ENCODE measurements around the gene FGL2. TPM values are rescaled to one million over a fixed set of nuclear protein-coding genes. Genes with fewer than 3 reads are reported as not detected.
"Not testable (repeated sequence)": the region's sequence is repeated elsewhere in the genome, so short reads cannot be mapped to it uniquely, and the experiment has no call there.

The FGL2 gene
- total RNA-seq, 1 donor from 2014 or later: not detected

GRCh38 chr7:77182261-77182660, 17.4 kb downstream of the FGL2 start:
- Mint-ChIP-seq H3K9me3 (ENCODE audit: low read depth) (peaks cover 4% of the 10 kb centered on the region), H3K4me1 (ENCODE audit: low read depth) (peaks cover 20% of the 10 kb centered on the region), H3K36me3 (ENCODE audit: low read depth) (no peaks in the 10 kb centered on the region), H3K27me3 (ENCODE audit: low read depth) (no peaks in the 10 kb centered on the region), H3K27ac (ENCODE audit: unreplicated experiment) (no peak overlapping the region), H3K4me3 (ENCODE audit: unreplicated experiment) (no peak overlapping the region)
- no peak for DNase-seq (ENCODE audit: low spot score)
- no peak for TF ChIP-seq CTCF (IDR thresholded peaks at IDR 0.05)

- DNase-seq (ENCODE audit: low spot score): no peak
- H3K36me3 Mint-ChIP-seq (ENCODE audit: low read depth): no peaks in the 10 kb centered on the region
These were observed 17.9 kb downstream of the FGL2 start for GRCh38 chr7:77181734-77182133.

GRCh38 chr7:77181015-77181595, 18.5 kb downstream of the FGL2 start:
- Mint-ChIP-seq H3K27ac (ENCODE audit: unreplicated experiment) (no peak overlapping the region), H3K9me3 (ENCODE audit: low read depth) (peaks cover 4% of the 10 kb centered on the region), H3K36me3 (ENCODE audit: low read depth) (no peaks in the 10 kb centered on the region), H3K4me1 (ENCODE audit: low read depth) (peaks cover 28% of the 10 kb centered on the region), H3K4me3 (ENCODE audit: unreplicated experiment) (no peak overlapping the region), H3K27me3 (ENCODE audit: low read depth) (no peaks in the 10 kb centered on the region)
- DNase-seq (ENCODE audit: low spot score): no peak
- TF ChIP-seq CTCF (IDR thresholded peaks at IDR 0.05): no peak

More at GRCh38 chr7:77181734-77182133, 17.9 kb downstream of the FGL2 start:
- Mint-ChIP-seq H3K27me3 (ENCODE audit: low read depth) (no peaks in the 10 kb centered on the region), H3K9me3 (ENCODE audit: low read depth) (peaks cover 4% of the 10 kb centered on the region), H3K4me1 (ENCODE audit: low read depth) (peaks cover 22% of the 10 kb centered on the region), H3K27ac (ENCODE audit: unreplicated experiment) (no peak overlapping the region), H3K4me3 (ENCODE audit: unreplicated experiment) (no peak overlapping the region)
- no peak for TF ChIP-seq CTCF (IDR thresholded peaks at IDR 0.05)

GRCh38 chr7:77178024-77178423, 21.6 kb downstream of the FGL2 start:
- not testable (repeated sequence) for H3K36me3 Mint-ChIP-seq (ENCODE audit: low read depth); H3K9me3 Mint-ChIP-seq (ENCODE audit: low read depth); H3K27me3 Mint-ChIP-seq (ENCODE audit: low read depth); H3K4me3 Mint-ChIP-seq (ENCODE audit: unreplicated experiment); DNase-seq (ENCODE audit: low spot score)
- Mint-ChIP-seq H3K4me1 (ENCODE audit: low read depth) (peaks cover 30% of the 10 kb centered on the region), H3K27ac (ENCODE audit: unreplicated experiment) (peak overlapping the region; percentile 58)

- peak overlapping the region; percentile 56 for H3K4me3 Mint-ChIP-seq (ENCODE audit: unreplicated experiment)
- H3K36me3 Mint-ChIP-seq (ENCODE audit: low read depth); DNase-seq (ENCODE audit: low spot score); H3K9me3 Mint-ChIP-seq (ENCODE audit: low read depth); H3K27me3 Mint-ChIP-seq (ENCODE audit: low read depth): not testable (repeated sequence)
- H3K27ac Mint-ChIP-seq (ENCODE audit: unreplicated experiment): peak overlapping the region; percentile 58
- H3K4me1 Mint-ChIP-seq (ENCODE audit: low read depth): peaks cover 35% of the 10 kb centered on the region
These were observed 22.2 kb downstream of the FGL2 start for GRCh38 chr7:77177321-77177904.

GRCh38 chr7:77175274-77175800, 24.3 kb downstream of the FGL2 start:
- H3K36me3 Mint-ChIP-seq (ENCODE audit: low read depth); DNase-seq (ENCODE audit: low spot score); H3K27me3 Mint-ChIP-seq (ENCODE audit: low read depth); H3K4me3 Mint-ChIP-seq (ENCODE audit: unreplicated experiment); H3K27ac Mint-ChIP-seq (ENCODE audit: unreplicated experiment); H3K9me3 Mint-ChIP-seq (ENCODE audit: low read depth): not testable (repeated sequence)
- H3K4me1 Mint-ChIP-seq (ENCODE audit: low read depth): peaks cover 38% of the 10 kb centered on the region

GRCh38 chr7:77174418-77174817, 25.2 kb downstream of the FGL2 start:
- H3K4me1 Mint-ChIP-seq (ENCODE audit: low read depth): peaks cover 38% of the 10 kb centered on the region
- not testable (repeated sequence) for H3K36me3 Mint-ChIP-seq (ENCODE audit: low read depth); H3K9me3 Mint-ChIP-seq (ENCODE audit: low read depth); DNase-seq (ENCODE audit: low spot score); H3K27me3 Mint-ChIP-seq (ENCODE audit: low read depth); H3K27ac Mint-ChIP-seq (ENCODE audit: unreplicated experiment); H3K4me3 Mint-ChIP-seq (ENCODE audit: unreplicated experiment)

- Mint-ChIP-seq H3K4me1 (ENCODE audit: low read depth) (peaks cover 28% of the 10 kb centered on the region), H3K27ac (ENCODE audit: unreplicated experiment) (peak overlapping the region; percentile 17)
- H3K4me3 Mint-ChIP-seq (ENCODE audit: unreplicated experiment); H3K9me3 Mint-ChIP-seq (ENCODE audit: low read depth); DNase-seq (ENCODE audit: low spot score); H3K27me3 Mint-ChIP-seq (ENCODE audit: low read depth); H3K36me3 Mint-ChIP-seq (ENCODE audit: low read depth): not testable (repeated sequence)
These were observed 27.0 kb downstream of the FGL2 start for GRCh38 chr7:77172437-77173172.

- H3K9me3 Mint-ChIP-seq (ENCODE audit: low read depth); H3K27me3 Mint-ChIP-seq (ENCODE audit: low read depth); H3K27ac Mint-ChIP-seq (ENCODE audit: unreplicated experiment); H3K36me3 Mint-ChIP-seq (ENCODE audit: low read depth); H3K4me3 Mint-ChIP-seq (ENCODE audit: unreplicated experiment); DNase-seq (ENCODE audit: low spot score): not testable (repeated sequence)
- H3K4me1 Mint-ChIP-seq (ENCODE audit: low read depth): peaks cover 16% of the 10 kb centered on the region
These were observed 28.5 kb downstream of the FGL2 start for GRCh38 chr7:77171073-77171472.

All from chondrocyte (in vitro differentiated cells).